H9 (cell line): ENCODE results near the gene RETSAT. TPM values are rescaled to one million over a fixed set of nuclear protein-coding genes. Genes with fewer than 3 reads are reported as not detected.

Source experiments
- DNase-seq: peaks from one replicate; pipeline ENCODE4 v3.0.0-alpha.2; 2017
- H2AFZ ChIP-seq: one replicate; pipeline ENCODE4 v1.6.1; 2013; ENCODE audit warnings: mild to moderate bottlenecking, low read length, control low read depth, moderate library complexity
- H2AK5ac ChIP-seq: 2 replicates; pipeline ENCODE4 v1.6.1; 2013; ENCODE audit warnings: low read length, control low read depth, mixed read lengths; ENCODE audit not compliant: insufficient read length
- H2BK120ac ChIP-seq: one replicate; pipeline ENCODE4 v1.6.1; 2013; ENCODE audit warnings: low read depth, mild to moderate bottlenecking, low read length, control low read depth, inconsistent platforms; ENCODE audit not compliant: poor library complexity, severe bottlenecking
- H2BK12ac ChIP-seq: 2 replicates; pipeline ENCODE4 v1.6.1; 2013; ENCODE audit warnings: low read length, control low read depth, mixed read lengths, low read depth; ENCODE audit not compliant: insufficient read length
- H2BK15ac ChIP-seq: 2 replicates; pipeline ENCODE4 v1.6.1; 2013; ENCODE audit warnings: low read depth, low read length, control low read depth
- H2BK20ac ChIP-seq: one replicate; pipeline ENCODE4 v1.6.1; 2013; ENCODE audit warnings: low read depth, mild to moderate bottlenecking, low read length, control low read depth, inconsistent platforms; ENCODE audit not compliant: poor library complexity, severe bottlenecking
- H2BK5ac ChIP-seq: 2 replicates; pipeline ENCODE4 v1.6.1; 2013; ENCODE audit warnings: low read length, control low read depth, mixed read lengths; ENCODE audit not compliant: insufficient read length
- H3K14ac ChIP-seq: 2 replicates; pipeline ENCODE4 v1.6.1; 2013; ENCODE audit warnings: low read length, control low read depth; ENCODE audit not compliant: insufficient read depth
- H3K18ac ChIP-seq: 2 replicates; pipeline ENCODE4 v1.6.1; 2013; ENCODE audit warnings: low read depth, mild to moderate bottlenecking, mixed read lengths, low read length, control low read depth; ENCODE audit not compliant: insufficient read length
- H3K23ac ChIP-seq: 2 replicates; pipeline ENCODE4 v1.6.1; 2013; ENCODE audit warnings: low read length, control low read depth, mixed read lengths, low read depth; ENCODE audit not compliant: insufficient read length
- H3K23me2 ChIP-seq: 2 replicates; pipeline ENCODE4 v1.6.1; 2013; ENCODE audit warnings: low read depth, mild to moderate bottlenecking, mixed read lengths, low read length, control low read depth; ENCODE audit not compliant: insufficient read length, poor library complexity, severe bottlenecking
- H3K27ac ChIP-seq: 2 replicates; pipeline ENCODE4 v1.5.1; 2013; ENCODE audit warnings: low read length, control low read depth, mixed read lengths, low read depth; ENCODE audit not compliant: insufficient read length
- H3K27me3 ChIP-seq: 2 replicates; pipeline ENCODE4 v1.6.1; 2013; ENCODE audit warnings: low read length, control low read depth, inconsistent platforms; ENCODE audit not compliant: insufficient read depth
- H3K4ac ChIP-seq: 2 replicates; pipeline ENCODE4 v1.6.1; 2013; ENCODE audit warnings: low read depth, mild to moderate bottlenecking, control low read depth, inconsistent platforms, low read length, moderate library complexity
- H3K4me1 ChIP-seq: 2 replicates; pipeline ENCODE4 v1.6.1; 2013; ENCODE audit warnings: low read length, control low read depth, inconsistent platforms; ENCODE audit not compliant: insufficient read depth
- H3K4me2 ChIP-seq: 2 replicates; pipeline ENCODE4 v1.6.1; 2013; ENCODE audit warnings: low read length, control low read depth, mixed read lengths; ENCODE audit not compliant: insufficient read length, insufficient read depth
- H3K56ac ChIP-seq: 2 replicates; pipeline ENCODE4 v1.6.1; 2013; ENCODE audit warnings: low read depth, mild to moderate bottlenecking, mixed read lengths, low read length, control low read depth; ENCODE audit not compliant: insufficient read length
- H3K79me1 ChIP-seq: 2 replicates; pipeline ENCODE4 v1.6.1; 2013; ENCODE audit warnings: low read depth, mild to moderate bottlenecking, moderate library complexity, low read length, control low read depth, inconsistent platforms; ENCODE audit not compliant: insufficient read depth, poor library complexity, severe bottlenecking
- H3K79me2 ChIP-seq: 2 replicates; pipeline ENCODE4 v1.6.1; 2013; ENCODE audit warnings: low read length, control low read depth, inconsistent platforms; ENCODE audit not compliant: insufficient read depth
- H3K9ac ChIP-seq: 2 replicates; pipeline ENCODE4 v1.6.1; 2013; ENCODE audit warnings: low read length, control low read depth, mixed read lengths; ENCODE audit not compliant: insufficient read length; ENCODE audit errors: extremely low read depth
- H3K9me3 ChIP-seq: one replicate; pipeline ENCODE4 v1.6.1; 2013; ENCODE audit warnings: low read depth, low read length, inconsistent platforms; ENCODE audit not compliant: control insufficient read depth
- H3T11ph ChIP-seq: one replicate; pipeline ENCODE4 v1.6.1; 2013; ENCODE audit warnings: mild to moderate bottlenecking, low read length, control low read depth, inconsistent platforms
- H4K20me1 ChIP-seq: one replicate; pipeline ENCODE4 v1.6.1; 2013; ENCODE audit not compliant: control insufficient read depth, insufficient read length, insufficient read depth
- H4K5ac ChIP-seq: 2 replicates; pipeline ENCODE4 v1.6.1; 2013; ENCODE audit warnings: low read depth, mild to moderate bottlenecking, mixed read lengths, low read length, control low read depth; ENCODE audit not compliant: insufficient read length
- H4K8ac ChIP-seq: replicated peaks from 2 replicates; pipeline ENCODE4 v1.6.1; 2013; ENCODE audit warnings: low read length, control low read depth, mixed read lengths, low read depth; ENCODE audit not compliant: insufficient read length
- H4K91ac ChIP-seq: 2 replicates; pipeline ENCODE4 v1.6.1; 2013; ENCODE audit warnings: low read depth, mild to moderate bottlenecking, moderate library complexity, mixed read lengths, low read length, control low read depth; ENCODE audit not compliant: insufficient read length
- H3K27ac Mint-ChIP-seq, 3 experiments: 2 replicates in 2 of 3; 3 replicates in 1 of 3; pipeline ENCODE4 v1.8.0; 2020 to 2021; ENCODE audit warnings: mixed read lengths in 3 of 3, mild to moderate bottlenecking in 1 of 3, moderate library complexity in 1 of 3
- H3K27me3 Mint-ChIP-seq: 2 replicates; pipeline ENCODE4 v1.8.0; 2021; ENCODE audit warnings: low read depth, mild to moderate bottlenecking, moderate library complexity, mixed read lengths
- H3K36me3 Mint-ChIP-seq, 3 experiments: 2 replicates in 2 of 3; 3 replicates in 1 of 3; pipeline ENCODE4 v1.8.0; 2020 to 2021; ENCODE audit warnings: low read depth in 3 of 3, mixed read lengths in 3 of 3; ENCODE audit not compliant: insufficient read depth in 1 of 3
- H3K4me1 Mint-ChIP-seq, 2 experiments: 2 replicates each; pipeline ENCODE4 v1.8.0; 2020; ENCODE audit warnings: mixed read lengths in 2 of 2
- H3K4me3 Mint-ChIP-seq, 2 experiments: 2 replicates in 1 of 2; 3 replicates in 1 of 2; pipeline ENCODE4 v1.8.0; 2020 to 2021; ENCODE audit warnings: mild to moderate bottlenecking in 2 of 2, mixed read lengths in 2 of 2, moderate library complexity in 1 of 2
- H3K9me3 Mint-ChIP-seq, 2 experiments: 2 replicates in 1 of 2; 3 replicates in 1 of 2; pipeline ENCODE4 v1.8.0; 2020; ENCODE audit warnings: mild to moderate bottlenecking in 2 of 2, mixed read lengths in 2 of 2, moderate library complexity in 1 of 2
- WGBS: extraction: QIAGEN DNeasy Blood & Tissue Kit; methylation state at CpG from one replicate; pipeline ENCODE4 v1.1.7; 2013; ENCODE audit warnings: missing lambda C conversion rate, low lambda C conversion rate, mixed read lengths; ENCODE audit not compliant: insufficient read length; ENCODE audit errors: extremely low coverage; 5-methylcytosine and 5-hydroxymethylcytosine counted together
- total RNA-seq: library from RNA; stranded (reverse); gene quantifications from 2 replicates; pipeline ENCODE4 v1.2.1, GENCODE V29; 2021
- TF ChIP-seq, protein P1 (sequence below): fragments of 200-600 bp; sonication (generic); conservative IDR thresholded peaks from 3 replicates; pipeline ENCODE4 v1.8.0; 2021; ENCODE audit warnings: antibody characterized with exemption, mild to moderate bottlenecking

Gene RETSAT
- total RNA-seq, 1 experiment from 2014 or later = 16.7 TPM

DNA sequence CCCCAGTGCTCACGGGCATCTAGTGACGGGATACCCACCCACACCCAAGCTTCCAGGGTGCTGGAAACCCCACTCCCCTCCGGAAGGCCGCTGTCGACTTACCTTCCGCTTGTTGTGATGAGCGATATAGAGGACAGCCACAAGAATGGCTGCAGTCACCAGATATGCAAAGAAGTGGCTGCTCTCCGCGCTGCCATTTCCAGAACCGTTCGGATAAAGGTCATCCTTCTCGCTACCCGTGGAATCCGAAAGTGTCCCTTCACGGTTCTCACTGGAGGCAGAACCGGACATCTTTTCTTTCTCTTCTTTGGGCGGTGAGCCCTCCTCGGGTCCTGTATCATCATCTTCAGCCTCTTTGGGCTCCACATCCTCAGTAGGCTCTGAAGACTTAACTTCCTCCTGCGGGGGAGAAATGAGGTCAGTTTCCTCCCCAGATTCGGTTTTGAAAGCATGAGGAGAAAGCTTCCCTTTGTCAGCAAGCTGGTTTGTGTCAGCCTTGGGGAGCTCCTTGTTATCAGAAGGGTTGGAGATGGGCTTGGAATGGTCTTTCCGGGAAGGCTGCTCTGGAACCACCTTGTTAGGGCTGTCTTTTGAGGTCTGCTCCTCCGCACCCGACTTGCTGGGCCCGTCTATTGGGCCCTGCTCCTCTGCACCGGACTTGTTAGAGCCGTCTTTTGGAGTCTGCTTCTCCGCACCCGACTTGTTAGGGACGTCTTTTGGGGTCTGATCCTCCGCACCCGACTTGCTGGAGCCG lies 27.7 kb downstream of the RETSAT start:
- Mint-ChIP-seq H3K4me3 (peak overlapping the region; percentile 90 to 93), H3K27ac (peak overlapping the region in 1 of 3 experiments; percentile 100; a peak in 2 of 7 replicates), H3K36me3 (peaks cover 25 to 55% (median 48%) of the 10 kb centered on the region in 3 experiments; a peak in 6 of 7 replicates), H3K4me1 (peaks cover 35 to 44% of the 10 kb centered on the region in 2 experiments), H3K9me3 (no peaks in the 10 kb centered on the region; a peak in 1 of 5 replicates), H3K27me3 (no peaks in the 10 kb centered on the region; the same call in 1 of the 2 replicates)
- no peak for DNase-seq
- no peak overlapping the region for H4K91ac ChIP-seq
- H3K27ac ChIP-seq = no peak overlapping the region
- peaks cover 8% of the 10 kb centered on the region; the same call in 1 of the 2 replicates for H3K79me2 ChIP-seq
- no peak overlapping the region for H2BK12ac ChIP-seq
- no peaks in the 10 kb centered on the region for H3K27me3 ChIP-seq
- no peak overlapping the region for H2BK20ac ChIP-seq
- H3K9ac ChIP-seq = peak overlapping the region; percentile 80
- no peak overlapping the region for H3K56ac ChIP-seq
- no peak overlapping the region for H2AFZ ChIP-seq
- H3K23ac ChIP-seq = no peak overlapping the region
- no peaks in the 10 kb centered on the region for H3K9me3 ChIP-seq
- TF ChIP-seq, protein P1, sequence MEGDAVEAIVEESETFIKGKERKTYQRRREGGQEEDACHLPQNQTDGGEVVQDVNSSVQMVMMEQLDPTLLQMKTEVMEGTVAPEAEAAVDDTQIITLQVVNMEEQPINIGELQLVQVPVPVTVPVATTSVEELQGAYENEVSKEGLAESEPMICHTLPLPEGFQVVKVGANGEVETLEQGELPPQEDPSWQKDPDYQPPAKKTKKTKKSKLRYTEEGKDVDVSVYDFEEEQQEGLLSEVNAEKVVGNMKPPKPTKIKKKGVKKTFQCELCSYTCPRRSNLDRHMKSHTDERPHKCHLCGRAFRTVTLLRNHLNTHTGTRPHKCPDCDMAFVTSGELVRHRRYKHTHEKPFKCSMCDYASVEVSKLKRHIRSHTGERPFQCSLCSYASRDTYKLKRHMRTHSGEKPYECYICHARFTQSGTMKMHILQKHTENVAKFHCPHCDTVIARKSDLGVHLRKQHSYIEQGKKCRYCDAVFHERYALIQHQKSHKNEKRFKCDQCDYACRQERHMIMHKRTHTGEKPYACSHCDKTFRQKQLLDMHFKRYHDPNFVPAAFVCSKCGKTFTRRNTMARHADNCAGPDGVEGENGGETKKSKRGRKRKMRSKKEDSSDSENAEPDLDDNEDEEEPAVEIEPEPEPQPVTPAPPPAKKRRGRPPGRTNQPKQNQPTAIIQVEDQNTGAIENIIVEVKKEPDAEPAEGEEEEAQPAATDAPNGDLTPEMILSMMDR = no peak
- H3K14ac ChIP-seq = no peak overlapping the region; the same call in 1 of the 2 replicates
- peak overlapping the region; percentile 92 for H3K4me2 ChIP-seq
- no peak overlapping the region for H4K8ac ChIP-seq
- no peak overlapping the region for H3K18ac ChIP-seq
- no peak overlapping the region for H3T11ph ChIP-seq
- no CpG with 5 or more reads among the region's 32 CpGs for WGBS
- H2AK5ac ChIP-seq = no peak overlapping the region
- H2BK5ac ChIP-seq = no peak overlapping the region
- H3K79me1 ChIP-seq = peaks cover 16% of the 10 kb centered on the region
- H3K4ac ChIP-seq = no peak overlapping the region
- H4K20me1 ChIP-seq = no peaks in the 10 kb centered on the region
- no peaks in the 10 kb centered on the region; the same call in 1 of the 2 replicates for H3K4me1 ChIP-seq
- H4K5ac ChIP-seq = no peak overlapping the region
- H2BK120ac ChIP-seq = no peak overlapping the region
- no peak overlapping the region for H2BK15ac ChIP-seq
- peaks cover 18% of the 10 kb centered on the region for H3K23me2 ChIP-seq
